GM19328 (cell line): Measurements from ENCODE around the gene GPR141.
A peak's percentile ranks its signal among the peaks of the same experiment; 100 is the strongest.

Source experiments
- ATAC-seq: cut with Tn5 transposase; IDR thresholded peaks from one replicate; pipeline ENCODE4 v1.9.1; 2021; ENCODE audit warnings: mild to moderate bottlenecking, moderate library complexity; ENCODE audit not compliant: unreplicated experiment

The GPR141 gene

GRCh38 chr7:37683246-37684120 lies at the start of gene GPR141:
Gene GPR141 (plus strand): TSS chr7:37683766. CDS start chr7:37740394, 56,628 bp downstream.
- peak; percentile 97 for ATAC-seq

- ATAC-seq = no peak
Measured at GRCh38 chr7:37635346-37635745, 48.2 kb upstream of the GPR141 start.

- ATAC-seq = no peak
Measured at GRCh38 chr7:37642028-37642540, 41.5 kb upstream of the GPR141 start.

- ATAC-seq = no peak
Measured at GRCh38 chr7:37643876-37644275, 39.7 kb upstream of the GPR141 start.

- ATAC-seq = no peak
Measured at GRCh38 chr7:37645282-37646050, 38.1 kb upstream of the GPR141 start.

- ATAC-seq = peak; percentile 88
Measured at GRCh38 chr7:37656913-37657530, 26.5 kb upstream of the GPR141 start.

GRCh38 chr7:37657816-37658215 lies 25.8 kb upstream of the GPR141 start:
- no peak for ATAC-seq

GRCh38 chr7:37659971-37660565 lies 23.5 kb upstream of the GPR141 start:
- no peak for ATAC-seq

- ATAC-seq = no peak
Measured at GRCh38 chr7:37660614-37661013, 23.0 kb upstream of the GPR141 start.

- no peak for ATAC-seq
Measured at GRCh38 chr7:37663693-37664092, 19.9 kb upstream of the GPR141 start.

GRCh38 chr7:37665352-37666022 lies 18.1 kb upstream of the GPR141 start:
- ATAC-seq = no peak

GRCh38 chr7:37666026-37666799 lies 17.4 kb upstream of the GPR141 start:
- no peak for ATAC-seq

- ATAC-seq = no peak
Measured at GRCh38 chr7:37669818-37670217, 13.7 kb upstream of the GPR141 start.

- ATAC-seq = no peak
Measured at GRCh38 chr7:37670436-37670835, 13.1 kb upstream of the GPR141 start.

- ATAC-seq = no peak
Measured at GRCh38 chr7:37671876-37672275, 11.7 kb upstream of the GPR141 start.

- ATAC-seq = no peak
Measured at GRCh38 chr7:37672926-37673325, 10.6 kb upstream of the GPR141 start.

GRCh38 chr7:37673523-37673922 lies 10.0 kb upstream of the GPR141 start:
- no peak for ATAC-seq

- no peak for ATAC-seq
Measured at GRCh38 chr7:37674531-37674930, 9.0 kb upstream of the GPR141 start.

- no peak for ATAC-seq
Measured at GRCh38 chr7:37675749-37676148, 7.8 kb upstream of the GPR141 start.

GRCh38 chr7:37684927-37685326 lies 1.4 kb downstream of the GPR141 start:
- ATAC-seq = no peak
